CD4-positive, alpha-beta T cell (primary cell): ENCODE data around the gene CTNNA2. TPM values are rescaled to one million over a fixed set of nuclear protein-coding genes. Genes with fewer than 3 reads are reported as not detected.

Experiments
- ATAC-seq: fragments of 200-7000 bp; cut with Tn5 transposase; one replicate; pipeline ENCODE4 v1.10.0; 2022; ENCODE audit warnings: mild to moderate bottlenecking; ENCODE audit not compliant: poor library complexity
- CTCF ChIA-PET: fragments of 350-600 bp; sonication (Branson Sonifier 250); formaldehyde crosslinking; loops from one replicate; lab custom pipeline; 2021; ENCODE audit warnings: antibody characterized with exemption, inconsistent platforms; lab: Charles Lee
- POLR2A ChIA-PET: fragments of 350-600 bp; sonication (Branson Sonifier 250); formaldehyde crosslinking; loops from one replicate; lab custom pipeline; 2021; ENCODE audit warnings: antibody characterized with exemption, inconsistent platforms; lab: Charles Lee
- DNase-seq, 14 experiments: peaks; one replicate each; pipeline ENCODE4 v3.0.0-alpha.2; 2013 to 2020; ENCODE audit warnings: mixed read lengths in 2 of 14
- H3K27ac ChIP-seq, 2 donors: one replicate each; pipeline versions ENCODE4 v1.5.1 to v1.7.0; 2013; ENCODE audit warnings: low read length in 2 of 2, low read depth in 1 of 2, mild to moderate bottlenecking in 1 of 2
- H3K27me3 ChIP-seq, 2 experiments: 1 replicate in 1 of 2; 2 replicates in 1 of 2; pipeline versions ENCODE4 v1.6.1 to v1.7.0; 2013; ENCODE audit warnings: low read length in 2 of 2, control low read depth in 1 of 2, mild to moderate bottlenecking in 1 of 2, moderate library complexity in 1 of 2; ENCODE audit not compliant: insufficient read depth in 2 of 2, control insufficient read depth in 1 of 2
- H3K36me3 ChIP-seq: one replicate; pipeline ENCODE4 v1.6.1; 2013; ENCODE audit warnings: low read length, control low read depth; ENCODE audit not compliant: insufficient read depth
- H3K4me1 ChIP-seq: one replicate; pipeline ENCODE4 v1.6.1; 2013; ENCODE audit warnings: low read length, control low read depth; ENCODE audit not compliant: insufficient read depth
- H3K4me3 ChIP-seq: one replicate; pipeline ENCODE4 v1.5.1; 2013; ENCODE audit warnings: mild to moderate bottlenecking, low read length, moderate library complexity
- H3K9me3 ChIP-seq, 2 experiments: 1 replicate in 1 of 2; 2 replicates in 1 of 2; pipeline versions ENCODE4 v1.6.1 to v1.7.0; 2013; ENCODE audit warnings: low read length in 2 of 2, mild to moderate bottlenecking in 2 of 2, control low read depth in 1 of 2, moderate library complexity in 1 of 2; ENCODE audit not compliant: control insufficient read depth in 1 of 2, insufficient read depth in 1 of 2
- H3K27ac Mint-ChIP-seq: one replicate; pipeline ENCODE4 v1.8.0; 2020; ENCODE audit warnings: mixed read lengths
- H3K27me3 Mint-ChIP-seq: one replicate; pipeline ENCODE4 v1.8.0; 2021; ENCODE audit warnings: mixed read lengths
- H3K36me3 Mint-ChIP-seq: one replicate; pipeline ENCODE4 v1.8.0; 2021; ENCODE audit warnings: low read depth, mixed read lengths
- H3K4me1 Mint-ChIP-seq: one replicate; pipeline ENCODE4 v1.8.0; 2021; ENCODE audit warnings: low read depth, mixed read lengths
- H3K4me3 Mint-ChIP-seq: one replicate; pipeline ENCODE4 v1.8.0; 2020; ENCODE audit warnings: mild to moderate bottlenecking, mixed read lengths
- H3K9me3 Mint-ChIP-seq: one replicate; pipeline ENCODE4 v1.8.0; 2020; ENCODE audit warnings: mixed read lengths
- CTCF ChIP-seq: fragments of 200-600 bp; IDR thresholded peaks from one replicate; pipeline ENCODE4 v1.8.0; 2022; ENCODE audit warnings: antibody characterized with exemption, mild to moderate bottlenecking
- intact Hi-C, 2 experiments: fragments of 100-400 bp; cut with DNase I in 1 of 2; cut with micrococcal nuclease in 1 of 2; formaldehyde crosslinking; loops; one replicate each; pipeline versions ENCODE4 v1.15.1 to v1.9.0; 2023 to 2025; cut with DNase I, micrococcal nuclease
- total RNA-seq, 174 experiments: library from RNA in 2 of 174; stranded (reverse) in 2 of 174; gene quantifications; one replicate each; pipeline ENCODE4 v1.2.3 and lab custom pipeline; 2021 to 2026

Gene CTNNA2
- total RNA-seq, 2 experiments from 2014 or later = not detected

DNA sequence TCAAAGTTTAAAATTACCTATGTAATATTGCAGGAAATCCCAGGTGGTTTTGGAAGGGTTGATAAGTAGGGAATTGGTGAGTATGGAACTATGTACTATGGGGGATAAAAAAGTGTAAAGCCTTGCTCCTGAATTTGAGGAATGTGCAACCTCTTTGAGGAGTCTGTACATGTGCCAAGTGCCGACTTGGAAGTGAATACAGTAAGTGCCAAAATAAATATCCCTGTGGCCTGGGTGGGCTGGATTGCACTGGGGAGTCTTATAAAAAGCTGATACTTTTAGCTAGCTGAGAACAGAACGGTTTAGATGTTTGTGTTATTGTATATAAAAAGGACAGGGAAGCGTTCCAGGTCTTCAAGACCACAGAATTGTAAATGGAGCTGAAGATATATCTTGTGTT is 1108.8 kb downstream of the CTNNA2 start:
- no peak for TF ChIP-seq CTCF
- ChIA-PET POLR2A (no interaction called here), CTCF (no interaction called here)
- no peaks in the 10 kb centered on the region for H3K9me3 ChIP-seq
- Mint-ChIP-seq H3K4me1 (no peaks in the 10 kb centered on the region), H3K27ac (no peak overlapping the region), H3K9me3 (peaks cover 12% of the 10 kb centered on the region), H3K4me3 (no peak overlapping the region), H3K36me3 (no peaks in the 10 kb centered on the region), H3K27me3 (no peaks in the 10 kb centered on the region)
- no peak overlapping the region for H3K4me3 ChIP-seq
- H3K4me1 ChIP-seq = no peaks in the 10 kb centered on the region
- DNase-seq = no peak
- intact Hi-C loops = no loop called here
- no peaks in the 10 kb centered on the region for H3K36me3 ChIP-seq
- H3K27me3 ChIP-seq = no peaks in the 10 kb centered on the region
- H3K27ac ChIP-seq = no peak overlapping the region
- no peak for ATAC-seq

DNA sequence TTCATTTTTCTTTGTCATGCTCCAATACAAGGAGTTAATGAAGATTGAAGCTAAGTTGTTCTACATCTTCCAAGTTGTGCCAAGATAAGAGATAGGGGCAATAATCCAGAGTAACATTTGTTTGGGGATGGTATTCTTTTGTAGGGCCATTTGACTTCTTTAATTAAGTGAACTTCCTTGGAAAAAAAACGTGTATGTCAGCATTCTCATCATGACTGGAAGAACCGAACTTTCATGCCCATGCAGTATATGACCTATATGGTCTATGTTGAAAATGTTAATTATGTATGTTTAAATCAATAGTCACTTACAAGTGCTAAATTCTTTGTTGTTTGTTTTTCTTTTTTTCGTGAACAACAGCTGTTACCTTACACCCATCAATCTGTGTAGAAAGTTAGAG is 1111.2 kb downstream of the CTNNA2 start:
- no peaks in the 10 kb centered on the region for H3K36me3 ChIP-seq
- no peak overlapping the region for H3K4me3 Mint-ChIP-seq

DNA sequence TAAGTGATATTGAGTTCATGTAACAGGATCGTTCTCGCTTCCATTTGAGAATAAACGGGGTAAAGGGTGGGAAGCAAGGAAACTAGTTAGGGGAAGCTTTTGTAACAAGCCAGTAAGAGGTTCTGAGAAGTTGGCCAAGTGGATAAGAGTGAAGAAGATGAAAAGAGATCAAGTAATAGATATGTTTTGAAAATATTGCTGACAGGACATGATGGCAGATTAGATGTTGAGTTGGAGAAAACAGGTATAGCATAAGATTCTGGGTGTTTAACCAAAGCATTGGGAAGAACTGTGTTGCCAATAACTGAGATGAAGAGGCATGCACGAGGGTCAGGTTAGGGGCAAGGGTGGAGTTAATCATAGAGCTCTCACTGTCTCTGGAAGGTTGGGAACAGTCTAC is 1121.7 kb downstream of the CTNNA2 start:
- no peak for DNase-seq
- ChIA-PET POLR2A (no interaction called here), CTCF (no interaction called here)
- intact Hi-C loops = no loop called here
- no peak for TF ChIP-seq CTCF
- Histone ChIP-seq H3K27me3 (no peaks in the 10 kb centered on the region), H3K9me3 (peaks cover 3 to 9% of the 10 kb centered on the region in 2 experiments), H3K27ac (no peak overlapping the region), H3K36me3 (no peaks in the 10 kb centered on the region), H3K4me3 (no peak overlapping the region), H3K4me1 (no peaks in the 10 kb centered on the region)
- Mint-ChIP-seq H3K4me3 (no peak overlapping the region), H3K9me3 (peaks cover 12% of the 10 kb centered on the region), H3K4me1 (no peaks in the 10 kb centered on the region), H3K27me3 (no peaks in the 10 kb centered on the region), H3K36me3 (no peaks in the 10 kb centered on the region), H3K27ac (no peak overlapping the region)
- ATAC-seq = no peak

More for the DNA sequence above, 1111.2 kb downstream of the CTNNA2 start:
- Mint-ChIP-seq H3K4me1 (no peaks in the 10 kb centered on the region), H3K9me3 (peaks cover 10% of the 10 kb centered on the region), H3K27ac (no peak overlapping the region), H3K27me3 (no peaks in the 10 kb centered on the region), H3K36me3 (no peaks in the 10 kb centered on the region)
- H3K4me1 ChIP-seq = no peaks in the 10 kb centered on the region
- H3K27me3 ChIP-seq = no peaks in the 10 kb centered on the region
- H3K4me3 ChIP-seq = no peak overlapping the region
- POLR2A ChIA-PET = no interaction called here
- peaks cover 0 to 5% of the 10 kb centered on the region in 2 experiments for H3K9me3 ChIP-seq
- CTCF ChIA-PET = no interaction called here
- no peak for DNase-seq
- ATAC-seq = no peak
- H3K27ac ChIP-seq = no peak overlapping the region
- intact Hi-C loops = no loop called here
- TF ChIP-seq CTCF = no peak
